C4-2B (cell line): Measurements from ENCODE around the gene SPCS3.

ENCODE experiments used
- ZFX ChIP-seq: fragments of 450-650 bp; IDR thresholded peaks from 2 replicates; pipeline ENCODE4 v1.6.1; 2017
- TF ChIP-seq, protein P1 (sequence below): fragments of 450-650 bp; conservative IDR thresholded peaks from 2 replicates; pipeline ENCODE4 v1.5.1; 2017; ENCODE audit warnings: mild to moderate bottlenecking

DNA sequence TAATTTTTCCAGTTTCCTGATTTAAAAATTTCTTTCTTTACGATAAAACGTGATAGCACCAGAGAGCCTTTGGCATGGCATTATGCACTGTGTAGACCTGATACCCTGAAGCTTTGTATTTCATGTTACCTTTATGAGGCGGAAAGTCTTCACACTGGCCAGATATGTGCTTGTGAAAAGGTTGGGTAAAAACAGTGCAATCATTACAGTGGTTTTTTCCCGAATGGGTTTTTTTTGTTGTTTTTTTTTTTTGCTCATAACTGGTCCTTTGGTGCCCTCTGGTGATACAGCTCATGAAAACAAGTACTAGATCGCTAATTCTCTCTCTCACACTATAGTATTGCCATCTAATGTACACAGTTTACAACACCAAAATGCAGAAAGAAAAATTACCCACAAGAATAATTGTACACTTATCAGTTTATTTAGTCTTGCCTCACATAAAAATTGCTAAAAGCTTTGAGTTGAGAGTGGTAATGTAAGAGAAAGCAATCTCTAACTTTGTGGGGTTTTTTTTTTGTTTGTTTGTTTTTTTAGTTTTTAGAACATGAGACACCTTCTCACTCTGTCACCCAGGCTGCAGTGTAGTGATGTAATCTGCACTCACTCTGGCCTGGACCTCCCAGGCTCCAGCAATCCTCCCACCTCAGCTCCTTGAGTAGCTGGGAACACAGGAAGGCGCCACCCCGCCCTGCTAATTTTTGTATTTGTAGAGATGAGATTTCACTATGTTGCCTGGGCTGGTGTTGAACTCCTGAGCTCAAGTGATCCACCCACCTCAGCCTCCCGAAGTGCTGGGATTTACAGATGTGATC is 21.3 kb downstream of the SPCS3 start:
- TF ChIP-seq, protein P1, sequence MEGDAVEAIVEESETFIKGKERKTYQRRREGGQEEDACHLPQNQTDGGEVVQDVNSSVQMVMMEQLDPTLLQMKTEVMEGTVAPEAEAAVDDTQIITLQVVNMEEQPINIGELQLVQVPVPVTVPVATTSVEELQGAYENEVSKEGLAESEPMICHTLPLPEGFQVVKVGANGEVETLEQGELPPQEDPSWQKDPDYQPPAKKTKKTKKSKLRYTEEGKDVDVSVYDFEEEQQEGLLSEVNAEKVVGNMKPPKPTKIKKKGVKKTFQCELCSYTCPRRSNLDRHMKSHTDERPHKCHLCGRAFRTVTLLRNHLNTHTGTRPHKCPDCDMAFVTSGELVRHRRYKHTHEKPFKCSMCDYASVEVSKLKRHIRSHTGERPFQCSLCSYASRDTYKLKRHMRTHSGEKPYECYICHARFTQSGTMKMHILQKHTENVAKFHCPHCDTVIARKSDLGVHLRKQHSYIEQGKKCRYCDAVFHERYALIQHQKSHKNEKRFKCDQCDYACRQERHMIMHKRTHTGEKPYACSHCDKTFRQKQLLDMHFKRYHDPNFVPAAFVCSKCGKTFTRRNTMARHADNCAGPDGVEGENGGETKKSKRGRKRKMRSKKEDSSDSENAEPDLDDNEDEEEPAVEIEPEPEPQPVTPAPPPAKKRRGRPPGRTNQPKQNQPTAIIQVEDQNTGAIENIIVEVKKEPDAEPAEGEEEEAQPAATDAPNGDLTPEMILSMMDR: peak; percentile 59
- no peak for TF ChIP-seq ZFX
